ENCODE measurements around the gene IFNA8.

- TF ChIP-seq CTCF (conservative IDR thresholded peaks at IDR 0.05; ENCODE audit: low read depth in 2 of 2) (no peak), EZH2 (IDR thresholded peaks at IDR 0.05; ENCODE audit: low read depth, unreplicated experiment) (no peak), EZH2phosphoT487 (IDR thresholded peaks at IDR 0.05; ENCODE audit: unreplicated experiment) (no peak), POLR2AphosphoS5 (IDR thresholded peaks at IDR 0.05; ENCODE audit: low read depth) (no peak), REST (IDR thresholded peaks at IDR 0.05; ENCODE audit: unreplicated experiment) (no peak), CREB1 (CRISPR knock-in tag; IDR thresholded peaks at IDR 0.05; ENCODE audit: low read depth) (no peak), NANOG (IDR thresholded peaks at IDR 0.05; ENCODE audit: borderline replicate concordance) (no peak), ETS1 (IDR thresholded peaks at IDR 0.05) (no peak), ZNF114 (CRISPR knock-in tag; IDR thresholded peaks at IDR 0.05) (no peak), JUNB (IDR thresholded peaks at IDR 0.05; ENCODE audit: unreplicated experiment) (no peak), ZNF331 (CRISPR knock-in tag; IDR thresholded peaks at IDR 0.05; ENCODE audit: low read depth) (no peak)
Measured at GRCh38 chr9:21362287-21362686, 46.6 kb upstream of the IFNA8 start.

Data from GM23338 (cell line).